Natural killer cell (primary cell): ENCODE data around the gene PRKCB. TPM values are rescaled to one million over a fixed set of nuclear protein-coding genes. Genes with fewer than 3 reads are reported as not detected.

ENCODE experiments used
- ATAC-seq, 3 donors: fragments of 150-1000 bp in 2 of 3; fragments of 200-7000 bp in 1 of 3; cut with Tn5 transposase; 1 replicate in 1 of 3; 2 replicates in 2 of 3; pipeline ENCODE4 v1.10.0; 2021; ENCODE audit warnings: mild to moderate bottlenecking in 2 of 3, moderate library complexity in 2 of 3
- DNase-seq, 2 donors: peaks; one replicate each; pipeline versions ENCODE4 v3.0.0 to v3.0.0-alpha.2; 2013 to 2021; ENCODE audit warnings: mixed read lengths in 1 of 2
- H3K27ac ChIP-seq: one replicate; pipeline ENCODE4 v1.5.1; 2013; ENCODE audit warnings: mild to moderate bottlenecking, low read length
- H3K27me3 ChIP-seq: one replicate; pipeline ENCODE4 v1.6.1; 2013; ENCODE audit warnings: low read length; ENCODE audit not compliant: control insufficient read depth, insufficient read depth
- H3K36me3 ChIP-seq: one replicate; pipeline ENCODE4 v1.6.1; 2013; ENCODE audit warnings: low read length; ENCODE audit not compliant: control insufficient read depth, insufficient read depth
- H3K4me1 ChIP-seq: one replicate; pipeline ENCODE4 v1.6.1; 2013; ENCODE audit warnings: low read length; ENCODE audit not compliant: control insufficient read depth, insufficient read depth
- H3K4me3 ChIP-seq: one replicate; pipeline ENCODE4 v1.5.1; 2013; ENCODE audit warnings: low read length
- H3K9me3 ChIP-seq: one replicate; pipeline ENCODE4 v1.6.1; 2013; ENCODE audit warnings: low read length; ENCODE audit not compliant: control insufficient read depth, insufficient read depth
- H3K27ac Mint-ChIP-seq, 2 donors: one replicate each; pipeline ENCODE4 v1.8.0; 2022; ENCODE audit warnings: mild to moderate bottlenecking in 2 of 2, mixed read lengths in 2 of 2, moderate library complexity in 1 of 2
- H3K27me3 Mint-ChIP-seq, 2 donors: one replicate each; pipeline ENCODE4 v1.8.0; 2022; ENCODE audit warnings: low read depth in 2 of 2, mixed read lengths in 2 of 2
- H3K36me3 Mint-ChIP-seq: one replicate; pipeline ENCODE4 v1.8.0; 2022; ENCODE audit warnings: mixed read lengths
- H3K4me1 Mint-ChIP-seq, 2 donors: one replicate each; pipeline ENCODE4 v1.8.0; 2022; ENCODE audit warnings: mixed read lengths in 2 of 2
- H3K4me3 Mint-ChIP-seq: one replicate; pipeline ENCODE4 v1.8.0; 2022; ENCODE audit warnings: mild to moderate bottlenecking, moderate library complexity, mixed read lengths
- H3K9me3 Mint-ChIP-seq, 2 donors: one replicate each; pipeline ENCODE4 v1.8.0; 2022; ENCODE audit warnings: mixed read lengths in 2 of 2
- WGBS: methylation state at CpG from one replicate; pipeline ENCODE4 v1.1.7; 2013; ENCODE audit warnings: missing lambda C conversion rate; ENCODE audit not compliant: insufficient coverage; 5-methylcytosine and 5-hydroxymethylcytosine counted together
- intact Hi-C: fragments of 100-400 bp; cut with micrococcal nuclease; formaldehyde crosslinking; loops from one replicate; pipeline ENCODE4 v1.14.2; 2022
- total RNA-seq, 4 donors: library from RNA; stranded (reverse); fragments of 120-200 nt in 1 of 4; gene quantifications; one replicate each; pipeline versions ENCODE4 v1.2.3 to v1.2.4, GENCODE V29; 2013 to 2022
- TF ChIP-seq, protein P1 (sequence below): fragments of 200-600 bp; IDR thresholded peaks from one replicate; pipeline ENCODE4 v1.8.0; 2022; ENCODE audit warnings: antibody characterized with exemption

Gene PRKCB
- total RNA-seq, 3 donors from 2014 or later (not counting 1 experiment from before 2014, with no cell fraction given) = 182 to 222 (median 183) TPM

DNA sequence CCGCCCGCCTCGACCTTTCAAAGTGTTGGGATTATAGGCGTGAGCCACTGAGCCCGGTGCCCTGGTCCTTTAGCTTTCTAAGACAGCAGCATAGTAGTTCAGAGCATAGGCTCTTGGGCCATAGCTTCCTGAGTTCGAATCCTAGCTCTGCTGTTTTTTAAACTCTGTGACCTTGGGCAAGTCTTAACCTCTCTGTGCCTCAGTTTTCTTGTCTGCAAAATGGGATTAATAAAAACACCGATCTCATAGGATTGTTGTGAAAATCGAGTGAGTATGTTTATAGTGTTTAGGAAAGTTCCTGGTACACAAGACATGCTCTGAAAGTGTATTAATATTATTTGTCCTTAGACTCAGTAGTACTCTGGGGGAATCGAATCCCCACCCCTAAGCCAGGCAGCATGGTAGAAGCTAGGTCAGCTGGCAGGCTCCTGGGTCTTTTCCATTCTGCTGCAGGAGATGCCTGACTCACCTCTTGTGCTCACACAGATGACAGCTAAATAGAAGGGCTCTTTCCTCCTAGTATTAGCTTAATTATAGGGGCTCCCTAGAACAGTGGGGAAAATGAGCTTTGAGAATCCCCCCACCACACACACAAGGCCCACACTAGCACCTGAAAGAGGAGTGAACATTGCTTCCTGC is 44.1 kb downstream of the PRKCB start:
- Mint-ChIP-seq H3K9me3 (no peaks in the 10 kb centered on the region), H3K4me3 (no peak overlapping the region), H3K4me1 (peaks cover 83% of the 10 kb centered on the region in 2 donors), H3K27me3 (no peaks in the 10 kb centered on the region), H3K27ac (peak overlapping the region; percentile 44 to 81), H3K36me3 (no peaks in the 10 kb centered on the region)
- Histone ChIP-seq H3K27ac (no peak overlapping the region), H3K4me3 (no peak overlapping the region), H3K36me3 (peaks cover 4% of the 10 kb centered on the region), H3K4me1 (peaks cover 34% of the 10 kb centered on the region), H3K27me3 (no peaks in the 10 kb centered on the region), H3K9me3 (no peaks in the 10 kb centered on the region)
- DNase-seq (no peak), ATAC-seq (no peak)
- intact Hi-C loops = no loop called here
- TF ChIP-seq, protein P1, sequence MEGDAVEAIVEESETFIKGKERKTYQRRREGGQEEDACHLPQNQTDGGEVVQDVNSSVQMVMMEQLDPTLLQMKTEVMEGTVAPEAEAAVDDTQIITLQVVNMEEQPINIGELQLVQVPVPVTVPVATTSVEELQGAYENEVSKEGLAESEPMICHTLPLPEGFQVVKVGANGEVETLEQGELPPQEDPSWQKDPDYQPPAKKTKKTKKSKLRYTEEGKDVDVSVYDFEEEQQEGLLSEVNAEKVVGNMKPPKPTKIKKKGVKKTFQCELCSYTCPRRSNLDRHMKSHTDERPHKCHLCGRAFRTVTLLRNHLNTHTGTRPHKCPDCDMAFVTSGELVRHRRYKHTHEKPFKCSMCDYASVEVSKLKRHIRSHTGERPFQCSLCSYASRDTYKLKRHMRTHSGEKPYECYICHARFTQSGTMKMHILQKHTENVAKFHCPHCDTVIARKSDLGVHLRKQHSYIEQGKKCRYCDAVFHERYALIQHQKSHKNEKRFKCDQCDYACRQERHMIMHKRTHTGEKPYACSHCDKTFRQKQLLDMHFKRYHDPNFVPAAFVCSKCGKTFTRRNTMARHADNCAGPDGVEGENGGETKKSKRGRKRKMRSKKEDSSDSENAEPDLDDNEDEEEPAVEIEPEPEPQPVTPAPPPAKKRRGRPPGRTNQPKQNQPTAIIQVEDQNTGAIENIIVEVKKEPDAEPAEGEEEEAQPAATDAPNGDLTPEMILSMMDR = no peak
- 91% methylated on average over 9 of the region's 9 CpGs for WGBS

DNA sequence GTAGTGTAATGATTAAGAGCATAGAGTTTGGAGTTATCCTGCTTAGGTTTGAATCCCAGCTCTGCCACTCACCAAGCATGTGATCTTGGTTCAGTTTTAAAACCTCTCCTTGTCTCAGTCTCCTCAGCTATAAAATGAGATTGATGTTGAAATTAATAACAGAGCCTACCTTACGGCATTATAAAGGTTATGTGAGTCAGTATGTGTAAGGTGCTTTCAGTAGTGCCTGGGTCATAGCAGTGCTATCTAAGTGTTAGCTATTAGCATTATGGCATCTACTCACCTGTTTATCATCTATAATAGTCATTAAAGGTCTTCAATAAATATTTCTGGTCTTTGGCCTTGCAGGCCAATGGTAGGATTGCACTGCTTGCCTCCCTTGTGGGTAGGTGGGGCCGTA is 53.4 kb downstream of the PRKCB start:
- no peaks in the 10 kb centered on the region for H3K36me3 ChIP-seq
- TF ChIP-seq, protein P1 = no peak
- WGBS = 92% methylated on average over 2 of the region's 2 CpGs
- Mint-ChIP-seq H3K36me3 (no peaks in the 10 kb centered on the region), H3K27me3 (no peaks in the 10 kb centered on the region), H3K9me3 (no peaks in the 10 kb centered on the region), H3K4me1 (peaks cover 75 to 76% of the 10 kb centered on the region in 2 donors), H3K4me3 (no peak overlapping the region), H3K27ac (no peak overlapping the region)
- H3K9me3 ChIP-seq = no peaks in the 10 kb centered on the region
- no peak overlapping the region for H3K4me3 ChIP-seq
- H3K27me3 ChIP-seq = no peaks in the 10 kb centered on the region
- no peak for ATAC-seq
- no peaks in the 10 kb centered on the region for H3K4me1 ChIP-seq
- no peak overlapping the region for H3K27ac ChIP-seq
- intact Hi-C loops = no loop called here
- no peak for DNase-seq

DNA sequence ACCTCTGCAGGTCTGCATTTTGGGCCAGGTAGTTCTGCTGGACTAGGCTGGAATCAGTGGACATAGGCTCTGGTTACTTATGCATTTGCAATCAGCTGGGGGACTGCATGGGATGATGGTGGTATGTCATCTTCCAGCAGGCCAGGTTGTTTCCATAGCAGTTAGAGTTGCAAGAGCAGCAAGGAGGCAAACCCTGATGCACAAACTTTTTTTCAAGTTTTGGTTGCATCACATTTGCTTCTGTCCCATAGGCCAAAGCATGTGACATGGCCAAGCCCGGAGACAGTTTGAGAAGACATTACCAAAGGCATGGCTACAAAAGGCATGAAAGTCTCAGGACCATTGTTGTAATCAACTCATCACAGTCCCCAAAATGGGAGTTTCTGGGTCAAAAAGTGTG is 58.2 kb downstream of the PRKCB start:
- no peak for DNase-seq
- no peaks in the 10 kb centered on the region for H3K9me3 Mint-ChIP-seq
- peaks cover 21% of the 10 kb centered on the region for H3K4me1 ChIP-seq
- 92% methylated on average over 1 of the region's 1 CpG for WGBS
- no peaks in the 10 kb centered on the region for H3K36me3 ChIP-seq
- H3K4me3 Mint-ChIP-seq = no peak overlapping the region
- H3K27me3 Mint-ChIP-seq = no peaks in the 10 kb centered on the region
- peak overlapping the region; percentile 31 to 57 for H3K27ac Mint-ChIP-seq
- TF ChIP-seq, protein P1 = no peak
- H3K27ac ChIP-seq = no peak overlapping the region
- H3K27me3 ChIP-seq = no peaks in the 10 kb centered on the region
- intact Hi-C loops = no loop called here
- no peaks in the 10 kb centered on the region for H3K36me3 Mint-ChIP-seq
- ATAC-seq = no peak
- no peak overlapping the region for H3K4me3 ChIP-seq
- peaks cover 67 to 78% of the 10 kb centered on the region in 2 donors for H3K4me1 Mint-ChIP-seq
- H3K9me3 ChIP-seq = no peaks in the 10 kb centered on the region

DNA sequence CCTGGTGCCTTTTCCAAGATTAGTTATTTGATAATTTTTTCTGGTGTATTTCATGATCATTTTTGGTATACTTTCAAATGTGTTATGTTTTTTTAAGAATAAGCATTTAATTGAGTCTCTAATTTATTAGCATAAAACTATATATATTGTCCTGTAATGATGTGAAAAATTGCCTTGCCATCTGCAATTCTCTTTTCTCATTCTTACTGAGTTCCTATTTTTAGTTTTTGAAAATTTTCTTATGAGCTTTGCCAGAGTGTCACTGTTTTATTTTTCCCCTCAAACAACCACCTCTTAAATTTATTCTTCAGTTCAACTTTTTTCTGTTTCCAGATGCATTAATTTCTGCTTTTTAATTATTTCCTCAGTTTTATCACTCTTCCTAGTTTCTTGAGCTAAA is 59.3 kb downstream of the PRKCB start:
- Mint-ChIP-seq H3K4me3 (no peak overlapping the region), H3K27me3 (no peaks in the 10 kb centered on the region), H3K36me3 (no peaks in the 10 kb centered on the region), H3K4me1 (peaks cover 62 to 74% of the 10 kb centered on the region in 2 donors), H3K9me3 (no peaks in the 10 kb centered on the region), H3K27ac (peak overlapping the region in 1 of 2 donors; percentile 57)
- Histone ChIP-seq H3K27me3 (no peaks in the 10 kb centered on the region), H3K4me1 (peaks cover 21% of the 10 kb centered on the region), H3K27ac (no peak overlapping the region), H3K36me3 (no peaks in the 10 kb centered on the region), H3K4me3 (no peak overlapping the region), H3K9me3 (no peaks in the 10 kb centered on the region)
- TF ChIP-seq, protein P1 = no peak
- intact Hi-C loops = loop anchor here (5.0 kb wide), 1 partner anchor 33 kb away; no protein-coding TSS in a partner anchor
- ATAC-seq = no peak
- no peak for DNase-seq
